Breast epithelium (tissue), 3 donors: Measurements from ENCODE around the gene SIK1.
"Not testable (repeated sequence)": the region's sequence is repeated elsewhere in the genome, so short reads cannot be mapped to it uniquely, and the experiment has no call there.

ENCODE experiments used
- POLR2AphosphoS5 ChIP-seq, 3 donors: sonication (generic); formaldehyde crosslinking; IDR thresholded peaks; one replicate each; pipeline ENCODE4 v1.6.1; 2017; ENCODE audit warnings: antibody characterized with exemption in 3 of 3
- TF ChIP-seq, protein P1 (sequence below), 3 donors: fragments of 450-650 bp; IDR thresholded peaks; one replicate each; pipeline ENCODE4 v1.5.1; 2016 to 2017; ENCODE audit warnings: antibody characterized with exemption in 3 of 3, mild to moderate bottlenecking in 3 of 3, moderate library complexity in 3 of 3

DNA sequence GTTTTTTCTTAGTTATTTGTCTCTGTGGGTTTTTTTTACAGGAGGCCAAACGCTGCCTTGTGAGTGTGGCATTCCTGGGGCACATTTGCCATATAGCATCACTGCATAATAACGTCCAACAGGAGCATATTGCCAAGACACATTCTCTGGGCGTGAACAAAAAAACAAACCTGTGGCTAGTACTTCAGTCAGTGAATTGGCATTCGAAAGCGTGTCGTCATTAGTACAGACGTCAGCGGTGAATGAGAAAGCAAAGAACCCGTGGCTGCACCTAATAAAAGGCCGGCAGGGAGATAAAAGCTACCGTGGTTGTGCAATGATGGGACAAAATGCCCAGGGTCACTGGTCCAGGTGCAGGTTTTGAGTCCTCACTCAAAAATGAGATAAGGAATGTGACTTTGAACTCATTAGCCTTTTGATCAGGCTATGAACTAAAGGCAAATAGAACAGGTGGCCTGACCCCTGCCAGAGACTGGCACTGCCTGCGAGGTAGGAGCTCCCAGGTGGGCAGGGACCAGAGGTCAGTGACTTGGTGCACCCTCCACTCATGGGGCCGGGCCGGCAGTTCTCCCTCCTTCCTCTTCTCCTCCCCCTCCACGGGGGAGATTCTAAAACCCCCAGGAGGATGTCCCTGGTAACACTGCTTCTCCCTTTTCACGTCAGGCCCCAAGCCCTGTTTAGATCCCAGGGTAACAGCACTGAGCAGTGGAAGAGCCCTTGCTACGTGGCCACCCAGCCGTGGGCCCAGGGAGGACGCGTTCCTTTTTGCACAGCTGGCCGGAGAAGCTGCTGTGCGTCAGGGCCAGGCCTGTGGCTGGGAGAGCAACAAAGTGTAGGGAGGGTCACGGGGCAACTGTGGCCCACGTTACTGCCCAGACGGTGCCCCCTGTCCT lies 14.2 kb upstream of the SIK1 start:
- TF ChIP-seq, protein P1, sequence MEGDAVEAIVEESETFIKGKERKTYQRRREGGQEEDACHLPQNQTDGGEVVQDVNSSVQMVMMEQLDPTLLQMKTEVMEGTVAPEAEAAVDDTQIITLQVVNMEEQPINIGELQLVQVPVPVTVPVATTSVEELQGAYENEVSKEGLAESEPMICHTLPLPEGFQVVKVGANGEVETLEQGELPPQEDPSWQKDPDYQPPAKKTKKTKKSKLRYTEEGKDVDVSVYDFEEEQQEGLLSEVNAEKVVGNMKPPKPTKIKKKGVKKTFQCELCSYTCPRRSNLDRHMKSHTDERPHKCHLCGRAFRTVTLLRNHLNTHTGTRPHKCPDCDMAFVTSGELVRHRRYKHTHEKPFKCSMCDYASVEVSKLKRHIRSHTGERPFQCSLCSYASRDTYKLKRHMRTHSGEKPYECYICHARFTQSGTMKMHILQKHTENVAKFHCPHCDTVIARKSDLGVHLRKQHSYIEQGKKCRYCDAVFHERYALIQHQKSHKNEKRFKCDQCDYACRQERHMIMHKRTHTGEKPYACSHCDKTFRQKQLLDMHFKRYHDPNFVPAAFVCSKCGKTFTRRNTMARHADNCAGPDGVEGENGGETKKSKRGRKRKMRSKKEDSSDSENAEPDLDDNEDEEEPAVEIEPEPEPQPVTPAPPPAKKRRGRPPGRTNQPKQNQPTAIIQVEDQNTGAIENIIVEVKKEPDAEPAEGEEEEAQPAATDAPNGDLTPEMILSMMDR (IDR thresholded peaks at IDR 0.05): not testable (repeated sequence)
- TF ChIP-seq POLR2AphosphoS5 (IDR thresholded peaks at IDR 0.05): not testable (repeated sequence)
